Activated CD4-positive, alpha-beta memory T cell treated with anti-CD3 and anti-CD28 coated beads for 36 hours (primary cell): ENCODE data around the gene MERTK. TPM values are rescaled to one million over a fixed set of nuclear protein-coding genes. Genes with fewer than 3 reads are reported as not detected.
A peak's percentile ranks its signal among the peaks of the same experiment; 100 is the strongest.
"Not testable (repeated sequence)": the region's sequence is repeated elsewhere in the genome, so short reads cannot be mapped to it uniquely, and the experiment has no call there.

ENCODE experiments used
- CTCF ChIA-PET: fragments of 350-600 bp; sonication (Branson Sonifier 250); formaldehyde crosslinking; loops from one replicate; lab custom pipeline; 2021; ENCODE audit warnings: antibody characterized with exemption, inconsistent platforms; lab: Charles Lee
- POLR2A ChIA-PET: fragments of 350-600 bp; sonication (Branson Sonifier 250); formaldehyde crosslinking; loops from one replicate; lab custom pipeline; 2021; ENCODE audit warnings: antibody characterized with exemption; lab: Charles Lee
- DNase-seq: peaks from one replicate; pipeline ENCODE4 v3.0.0-alpha.2; 2020
- H3K27ac Mint-ChIP-seq: one replicate; pipeline ENCODE4 v1.8.0; 2021; ENCODE audit warnings: mixed read lengths
- H3K27me3 Mint-ChIP-seq: one replicate; pipeline ENCODE4 v1.8.0; 2021; ENCODE audit warnings: mixed read lengths
- H3K36me3 Mint-ChIP-seq: one replicate; pipeline ENCODE4 v1.8.0; 2021; ENCODE audit warnings: mixed read lengths
- H3K4me1 Mint-ChIP-seq: one replicate; pipeline ENCODE4 v1.8.0; 2021; ENCODE audit warnings: low read depth, mixed read lengths
- H3K4me3 Mint-ChIP-seq: one replicate; pipeline ENCODE4 v1.8.0; 2021; ENCODE audit warnings: mild to moderate bottlenecking, mixed read lengths
- H3K9me3 Mint-ChIP-seq: one replicate; pipeline ENCODE4 v1.8.0; 2021; ENCODE audit warnings: mixed read lengths
- intact Hi-C: fragments of 100-400 bp; cut with micrococcal nuclease; formaldehyde crosslinking; loops from one replicate; pipeline ENCODE4 v1.15.1; 2023
- total RNA-seq, 2 experiments: library from RNA; stranded (reverse); gene quantifications; one replicate each; pipeline ENCODE4 v1.2.3, GENCODE V29; 2021

MERTK gene
- total RNA-seq, 2 experiments from 2014 or later: 1.0 to 1.2 TPM

GRCh38 chr2:111951486-111951885 is 53.1 kb downstream of the MERTK start:
- Mint-ChIP-seq H3K9me3 (no peaks in the 10 kb centered on the region), H3K4me3 (no peak overlapping the region), H3K4me1 (peaks cover 19% of the 10 kb centered on the region), H3K36me3 (no peaks in the 10 kb centered on the region), H3K27ac (no peak overlapping the region), H3K27me3 (peaks cover 14% of the 10 kb centered on the region)
- intact Hi-C loops: loop anchor here (5.0 kb wide), 1 partner anchor 36 kb away; no protein-coding TSS in a partner anchor
- POLR2A ChIA-PET: no interaction called here
- CTCF ChIA-PET: no interaction called here
- no peak for DNase-seq

GRCh38 chr2:111952871-111953452 is 54.6 kb downstream of the MERTK start:
- peak; percentile 38 for DNase-seq
- H3K36me3 Mint-ChIP-seq: no peaks in the 10 kb centered on the region
- H3K4me1 Mint-ChIP-seq: peaks cover 19% of the 10 kb centered on the region
- no peak overlapping the region for H3K4me3 Mint-ChIP-seq
- ChIA-PET POLR2A (no interaction called here), CTCF (no interaction called here)
- no peaks in the 10 kb centered on the region for H3K9me3 Mint-ChIP-seq
- no peak overlapping the region for H3K27ac Mint-ChIP-seq
- intact Hi-C loops: loop anchor here (1.0 to 5.0 kb wide), 3 partner anchors 22 to 96 kb away; no protein-coding TSS in a partner anchor
- peaks cover 19% of the 10 kb centered on the region for H3K27me3 Mint-ChIP-seq

GRCh38 chr2:111954602-111955332 is 56.4 kb downstream of the MERTK start:
- CTCF ChIA-PET: interaction anchor here (1.7 kb wide), 1 partner anchor 36 kb away, joined by 4 read pairs; no protein-coding TSS in a partner anchor
- intact Hi-C loops: loop anchor here (5.0 kb wide), 1 partner anchor 33 kb away; no protein-coding TSS in a partner anchor
- Mint-ChIP-seq H3K27ac (no peak overlapping the region), H3K36me3 (no peaks in the 10 kb centered on the region), H3K4me1 (peaks cover 19% of the 10 kb centered on the region), H3K4me3 (no peak overlapping the region), H3K9me3 (no peaks in the 10 kb centered on the region), H3K27me3 (peaks cover 19% of the 10 kb centered on the region)
- POLR2A ChIA-PET: no interaction called here
- DNase-seq: no peak

- Mint-ChIP-seq H3K9me3 (no peaks in the 10 kb centered on the region), H3K27ac (no peak overlapping the region), H3K4me1 (peaks cover 12% of the 10 kb centered on the region), H3K4me3 (no peak overlapping the region), H3K27me3 (peaks cover 17% of the 10 kb centered on the region), H3K36me3 (no peaks in the 10 kb centered on the region)
- ChIA-PET POLR2A (no interaction called here), CTCF (no interaction called here)
- intact Hi-C loops: no loop called here
- DNase-seq: no peak
Measured at GRCh38 chr2:111957872-111958354, 59.5 kb downstream of the MERTK start.

- intact Hi-C loops: no loop called here
- H3K36me3 Mint-ChIP-seq: no peaks in the 10 kb centered on the region
- POLR2A ChIA-PET: no interaction called here
- peaks cover 15% of the 10 kb centered on the region for H3K27me3 Mint-ChIP-seq
- no peak for DNase-seq
- no peak overlapping the region for H3K27ac Mint-ChIP-seq
- peaks cover 3% of the 10 kb centered on the region for H3K4me1 Mint-ChIP-seq
- H3K9me3 Mint-ChIP-seq: no peaks in the 10 kb centered on the region
- CTCF ChIA-PET: no interaction called here
- H3K4me3 Mint-ChIP-seq: no peak overlapping the region
Measured at GRCh38 chr2:111958901-111959300, 60.5 kb downstream of the MERTK start.

GRCh38 chr2:111961663-111962062 is 63.3 kb downstream of the MERTK start:
- DNase-seq: no peak
- CTCF ChIA-PET: interaction anchor here (0.6 kb wide), 1 partner anchor 22 kb away, joined by 3 read pairs; no protein-coding TSS in a partner anchor
- intact Hi-C loops: no loop called here
- no peak overlapping the region for H3K4me3 Mint-ChIP-seq
- no peaks in the 10 kb centered on the region for H3K9me3 Mint-ChIP-seq
- peaks cover 6% of the 10 kb centered on the region for H3K27me3 Mint-ChIP-seq
- no peaks in the 10 kb centered on the region for H3K36me3 Mint-ChIP-seq
- H3K27ac Mint-ChIP-seq: no peak overlapping the region
- no peaks in the 10 kb centered on the region for H3K4me1 Mint-ChIP-seq
- POLR2A ChIA-PET: no interaction called here

GRCh38 chr2:111963086-111963485 is 64.7 kb downstream of the MERTK start:
- CTCF ChIA-PET: not testable (repeated sequence)

GRCh38 chr2:111963508-111963907 is 65.1 kb downstream of the MERTK start:
- intact Hi-C loops, POLR2A ChIA-PET, CTCF ChIA-PET, H3K4me3 Mint-ChIP-seq, H3K36me3 Mint-ChIP-seq, H3K9me3 Mint-ChIP-seq, H3K27ac Mint-ChIP-seq, H3K4me1 Mint-ChIP-seq, H3K27me3 Mint-ChIP-seq, DNase-seq: not testable (repeated sequence)

More at GRCh38 chr2:111963086-111963485, 64.7 kb downstream of the MERTK start:
- H3K36me3 Mint-ChIP-seq, H3K27ac Mint-ChIP-seq, H3K4me3 Mint-ChIP-seq, POLR2A ChIA-PET, H3K27me3 Mint-ChIP-seq, H3K4me1 Mint-ChIP-seq, DNase-seq, H3K9me3 Mint-ChIP-seq, intact Hi-C loops: not testable (repeated sequence)

- Mint-ChIP-seq H3K27me3 (no peaks in the 10 kb centered on the region), H3K4me3 (no peak overlapping the region), H3K27ac (no peak overlapping the region), H3K36me3 (no peaks in the 10 kb centered on the region), H3K4me1 (no peaks in the 10 kb centered on the region), H3K9me3 (no peaks in the 10 kb centered on the region)
- no peak for DNase-seq
- ChIA-PET CTCF (interaction anchor here (1.6 kb wide), 1 partner anchor 67 kb away, joined by 5 read pairs; no protein-coding TSS in a partner anchor), POLR2A (no interaction called here)
- intact Hi-C loops: no loop called here
Measured at GRCh38 chr2:111965062-111965461, 66.7 kb downstream of the MERTK start.

GRCh38 chr2:111966241-111966640 is 67.8 kb downstream of the MERTK start:
- intact Hi-C loops: no loop called here
- Mint-ChIP-seq H3K27ac (no peak overlapping the region), H3K27me3 (no peaks in the 10 kb centered on the region), H3K36me3 (no peaks in the 10 kb centered on the region), H3K4me3 (no peak overlapping the region), H3K9me3 (no peaks in the 10 kb centered on the region), H3K4me1 (peaks cover 2% of the 10 kb centered on the region)
- DNase-seq: no peak
- ChIA-PET POLR2A (no interaction called here), CTCF (interaction anchor here (1.6 kb wide), 1 partner anchor 69 kb away, joined by 5 read pairs; no protein-coding TSS in a partner anchor)

- intact Hi-C loops: no loop called here
- Mint-ChIP-seq H3K27me3 (peaks cover 4% of the 10 kb centered on the region), H3K36me3 (no peaks in the 10 kb centered on the region), H3K4me1 (peaks cover 7% of the 10 kb centered on the region), H3K4me3 (no peak overlapping the region), H3K27ac (no peak overlapping the region), H3K9me3 (no peaks in the 10 kb centered on the region)
- ChIA-PET CTCF (interaction anchor here (1.6 kb wide), 1 partner anchor 69 kb away, joined by 5 read pairs; no protein-coding TSS in a partner anchor), POLR2A (no interaction called here)
- DNase-seq: no peak
Measured at GRCh38 chr2:111967018-111967417, 68.6 kb downstream of the MERTK start.

- CTCF ChIA-PET: interaction anchor here (0.6 kb wide), 1 partner anchor 73 kb away, joined by 3 read pairs; no protein-coding TSS in a partner anchor
Measured at GRCh38 chr2:111970453-111970852, 72.0 kb downstream of the MERTK start.

More at GRCh38 chr2:111970453-111970852, 72.0 kb downstream of the MERTK start:
- no peak overlapping the region for H3K4me3 Mint-ChIP-seq
- no peaks in the 10 kb centered on the region for H3K9me3 Mint-ChIP-seq
- intact Hi-C loops: no loop called here
- H3K4me1 Mint-ChIP-seq: peaks cover 16% of the 10 kb centered on the region
- peaks cover 11% of the 10 kb centered on the region for H3K27me3 Mint-ChIP-seq
- DNase-seq: no peak
- no peaks in the 10 kb centered on the region for H3K36me3 Mint-ChIP-seq
- H3K27ac Mint-ChIP-seq: no peak overlapping the region
- POLR2A ChIA-PET: interaction anchor here (0.9 kb wide), 1 partner anchor 86 kb away, joined by 3 read pairs; the partner anchor contains the start of gene ANAPC1
